Mesenchymal stem cell (in vitro differentiated cells and primary cell): ENCODE results near the gene CARD10.

Experiments used
- DNase-seq: peaks from one replicate; pipeline ENCODE4 v3.0.0-alpha.2; 2013
- H2AFZ ChIP-seq: one replicate; pipeline ENCODE4 v1.6.1; 2013; ENCODE audit warnings: low read depth, mild to moderate bottlenecking, control low read depth, inconsistent platforms, low read length, moderate library complexity
- H2AK5ac ChIP-seq: 2 replicates; pipeline ENCODE4 v1.6.1; 2013; ENCODE audit warnings: low read length, moderate library complexity, mild to moderate bottlenecking, inconsistent platforms; ENCODE audit not compliant: severe bottlenecking
- H2BK120ac ChIP-seq: one replicate; pipeline ENCODE4 v1.6.1; 2013; ENCODE audit warnings: low read depth, mild to moderate bottlenecking, inconsistent platforms, low read length, moderate library complexity
- H2BK12ac ChIP-seq, 2 experiments: one replicate each; pipeline ENCODE4 v1.6.1; 2013; ENCODE audit warnings: inconsistent platforms in 2 of 2, low read length in 2 of 2, mild to moderate bottlenecking in 2 of 2, moderate library complexity in 2 of 2, control low read depth in 1 of 2
- H2BK15ac ChIP-seq: one replicate; pipeline ENCODE4 v1.6.1; 2013; ENCODE audit warnings: mild to moderate bottlenecking, low read depth, inconsistent platforms; ENCODE audit not compliant: poor library complexity, severe bottlenecking
- H2BK5ac ChIP-seq: 2 replicates; pipeline ENCODE4 v1.6.1; 2013; ENCODE audit warnings: low read depth, mild to moderate bottlenecking, low read length, control low read depth, inconsistent platforms; ENCODE audit not compliant: poor library complexity, severe bottlenecking
- H3K14ac ChIP-seq, 2 experiments: one replicate each; pipeline ENCODE4 v1.6.1; 2013; ENCODE audit warnings: inconsistent platforms in 2 of 2, low read length in 2 of 2, control low read depth in 1 of 2, mild to moderate bottlenecking in 1 of 2, moderate library complexity in 1 of 2
- H3K18ac ChIP-seq, 2 experiments: one replicate each; pipeline ENCODE4 v1.6.1; 2013; ENCODE audit warnings: inconsistent platforms in 2 of 2, low read length in 2 of 2, control low read depth in 1 of 2, low read depth in 1 of 2, mild to moderate bottlenecking in 1 of 2
- H3K23ac ChIP-seq, 2 experiments: one replicate each; pipeline ENCODE4 v1.6.1; 2013; ENCODE audit warnings: inconsistent platforms in 2 of 2, low read length in 2 of 2, mild to moderate bottlenecking in 2 of 2, moderate library complexity in 2 of 2, control low read depth in 1 of 2
- H3K27ac ChIP-seq: 2 replicates; pipeline ENCODE4 v1.5.1; 2013; ENCODE audit warnings: mild to moderate bottlenecking, moderate library complexity, low read length, control low read depth, inconsistent platforms; ENCODE audit not compliant: poor library complexity, severe bottlenecking
- H3K27me3 ChIP-seq, 2 experiments: 2 replicates each; pipeline versions ENCODE4 v1.6.1 to v1.7.0; 2013; ENCODE audit warnings: low read length in 2 of 2, mild to moderate bottlenecking in 2 of 2, moderate library complexity in 2 of 2, control low read depth in 1 of 2, inconsistent platforms in 1 of 2; ENCODE audit not compliant: control insufficient read depth in 1 of 2, insufficient read depth in 1 of 2
- H3K36me3 ChIP-seq, 2 experiments: 2 replicates each; pipeline versions ENCODE4 v1.6.1 to v1.7.0; 2013; ENCODE audit warnings: low read length in 2 of 2, control low read depth in 1 of 2, inconsistent platforms in 1 of 2, low read depth in 1 of 2, mild to moderate bottlenecking in 1 of 2; ENCODE audit not compliant: insufficient read depth in 2 of 2, control insufficient read depth in 1 of 2
- H3K4ac ChIP-seq, 2 experiments: one replicate each; pipeline ENCODE4 v1.6.1; 2013; ENCODE audit warnings: inconsistent platforms in 2 of 2, low read length in 2 of 2, mild to moderate bottlenecking in 2 of 2, moderate library complexity in 2 of 2, control low read depth in 1 of 2, low read depth in 1 of 2
- H3K4me1 ChIP-seq: 2 replicates; pipeline ENCODE4 v1.6.1; 2013; ENCODE audit warnings: low read depth, low read length, control low read depth; ENCODE audit not compliant: control insufficient read depth, insufficient read depth
- H3K4me2 ChIP-seq: 2 replicates; pipeline ENCODE4 v1.6.1; 2013; ENCODE audit warnings: low read length, mild to moderate bottlenecking, inconsistent platforms; ENCODE audit not compliant: poor library complexity, severe bottlenecking
- H3K4me3 ChIP-seq, 2 experiments: 2 replicates each; pipeline versions ENCODE4 v1.5.1 to v1.7.0; 2013; ENCODE audit warnings: low read length in 2 of 2, mild to moderate bottlenecking in 2 of 2, control low read depth in 1 of 2, low read depth in 1 of 2; ENCODE audit not compliant: insufficient read depth in 1 of 2
- H3K79me1 ChIP-seq: replicated peaks from 2 replicates; pipeline ENCODE4 v1.6.1; 2013; ENCODE audit warnings: mild to moderate bottlenecking, control low read depth, low read length, inconsistent platforms; ENCODE audit not compliant: poor library complexity, severe bottlenecking
- H3K9ac ChIP-seq: 2 replicates; pipeline ENCODE4 v1.7.0; 2013; ENCODE audit warnings: mild to moderate bottlenecking, low read length, moderate library complexity
- H3K9me3 ChIP-seq: 2 replicates; pipeline ENCODE4 v1.7.0; 2013; ENCODE audit warnings: mild to moderate bottlenecking, low read length; ENCODE audit not compliant: control insufficient read depth
- H4K8ac ChIP-seq: one replicate; pipeline ENCODE4 v1.6.1; 2013; ENCODE audit warnings: inconsistent platforms, mild to moderate bottlenecking, low read length, moderate library complexity
- H4K91ac ChIP-seq: one replicate; pipeline ENCODE4 v1.6.1; 2013; ENCODE audit warnings: mild to moderate bottlenecking, low read length, inconsistent platforms
- WGBS: methylation state at CpG from one replicate; pipeline ENCODE4 v1.1.7; 2013; ENCODE audit warnings: mixed read lengths; 5-methylcytosine and 5-hydroxymethylcytosine counted together

Gene CARD10

DNA sequence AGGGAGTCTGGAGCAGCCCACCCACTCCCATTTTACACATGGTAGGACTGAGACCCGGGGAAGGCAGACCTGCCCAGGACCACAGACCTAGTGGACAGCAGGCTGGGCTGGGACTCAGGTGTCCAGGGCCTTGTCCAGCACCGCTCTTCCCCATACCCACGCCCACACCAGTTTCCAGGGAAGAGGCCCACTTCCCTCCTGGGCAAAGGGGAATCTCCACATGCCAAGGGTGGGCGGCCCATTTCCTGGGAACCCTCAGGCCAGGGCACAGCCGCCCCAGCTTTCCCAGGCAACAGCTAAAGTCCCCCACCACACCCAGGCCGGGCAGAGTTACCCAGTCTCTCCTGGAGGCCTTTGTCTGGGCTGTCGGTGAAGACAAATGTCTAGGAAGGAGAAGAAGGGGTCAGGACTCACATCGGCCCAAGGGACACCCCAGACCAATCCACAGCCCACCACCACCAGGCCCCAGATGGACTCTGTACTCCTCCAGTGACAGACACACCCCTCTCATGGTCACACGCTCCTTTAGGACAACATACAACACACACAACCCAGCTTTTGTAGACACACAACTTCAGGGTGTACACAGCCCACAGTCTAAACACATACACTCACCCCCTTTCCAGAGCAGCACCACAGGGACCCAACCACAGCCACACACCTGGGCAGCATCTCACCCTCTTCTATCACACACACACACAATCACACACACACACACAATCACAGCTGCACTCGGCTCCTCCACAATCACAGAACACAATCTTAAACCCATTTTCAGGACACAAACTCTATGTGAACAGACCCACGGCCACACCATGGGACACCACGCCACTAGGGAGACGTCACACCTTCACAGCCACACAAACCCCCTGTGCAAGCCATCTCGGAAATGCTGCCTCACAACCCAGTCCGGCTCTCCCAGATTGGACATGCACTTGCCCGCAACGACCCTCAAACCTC lies 38.5 kb downstream of the CARD10 start:
- H2BK12ac ChIP-seq: no peak overlapping the region
- no peak overlapping the region for H3K23ac ChIP-seq
- no peak overlapping the region for H3K27ac ChIP-seq
- H3K9ac ChIP-seq: no peak overlapping the region
- no peak overlapping the region for H2BK5ac ChIP-seq
- H3K4me3 ChIP-seq: no peak overlapping the region
- no peak overlapping the region for H3K4me2 ChIP-seq
- H4K91ac ChIP-seq: no peak overlapping the region
- DNase-seq: no peak
- H3K4me1 ChIP-seq: peaks cover 12% of the 10 kb centered on the region
- H3K14ac ChIP-seq: no peak overlapping the region
- H2BK15ac ChIP-seq: no peak overlapping the region
- no peak overlapping the region for H4K8ac ChIP-seq
- H3K9me3 ChIP-seq: no peaks in the 10 kb centered on the region
- H3K27me3 ChIP-seq: peaks cover 0 to 58% of the 10 kb centered on the region in 2 experiments
- no peak overlapping the region for H2AFZ ChIP-seq
- peaks cover 0 to 13% of the 10 kb centered on the region in 2 experiments for H3K36me3 ChIP-seq
- no peak overlapping the region for H2AK5ac ChIP-seq
- 86% methylated on average over 15 of the region's 17 CpGs for WGBS
- no peak overlapping the region for H3K18ac ChIP-seq
- no peak overlapping the region for H3K4ac ChIP-seq
- H2BK120ac ChIP-seq: no peak overlapping the region
- H3K79me1 ChIP-seq: no peaks in the 10 kb centered on the region

DNA sequence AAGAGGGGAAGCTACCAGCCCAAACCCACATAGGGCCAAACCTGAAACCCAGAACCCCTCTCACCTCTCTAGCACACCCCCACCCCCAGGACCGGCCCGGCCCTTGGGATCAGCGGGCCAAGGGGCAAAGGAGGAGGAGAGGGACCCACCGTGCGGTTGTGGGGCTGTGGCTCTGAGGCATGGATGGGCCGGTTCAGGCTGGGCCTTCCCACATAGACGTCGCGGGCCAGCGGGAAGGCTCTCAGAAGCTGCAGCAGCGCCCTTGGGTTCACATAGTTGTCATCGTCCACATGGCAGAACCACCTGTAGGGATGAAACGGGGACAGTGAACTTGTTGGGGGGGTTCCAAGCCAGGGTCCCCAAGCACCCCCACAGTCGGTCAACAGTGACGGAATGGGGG lies 40.0 kb downstream of the CARD10 start:
- Histone ChIP-seq H3K36me3 (peaks cover 0 to 20% of the 10 kb centered on the region in 2 experiments), H3K4me1 (peaks cover 18% of the 10 kb centered on the region), H3K23ac (no peak overlapping the region), H2AK5ac (no peak overlapping the region), H3K4ac (no peak overlapping the region), H3K18ac (no peak overlapping the region), H4K91ac (no peak overlapping the region), H2BK15ac (no peak overlapping the region), H4K8ac (no peak overlapping the region), H3K27ac (no peak overlapping the region), H2BK120ac (no peak overlapping the region), H2BK12ac (no peak overlapping the region), H3K9me3 (no peaks in the 10 kb centered on the region), H2BK5ac (no peak overlapping the region), H3K4me3 (no peak overlapping the region), H2AFZ (no peak overlapping the region), H3K27me3 (peaks cover 0 to 61% of the 10 kb centered on the region in 2 experiments), H3K9ac (no peak overlapping the region), H3K79me1 (no peaks in the 10 kb centered on the region), H3K14ac (no peak overlapping the region), H3K4me2 (no peak overlapping the region)
- 93% methylated on average over 15 of the region's 15 CpGs for WGBS
- DNase-seq: no peak

GRCh38 chr22:37476389-37477329 lies 42.6 kb downstream of the CARD10 start:
- Histone ChIP-seq H2BK12ac (no peak overlapping the region), H2BK120ac (no peak overlapping the region), H3K27ac (no peak overlapping the region), H3K9me3 (no peaks in the 10 kb centered on the region), H3K4me2 (no peak overlapping the region), H3K79me1 (no peaks in the 10 kb centered on the region), H2BK15ac (no peak overlapping the region), H3K27me3 (peaks cover 0 to 67% of the 10 kb centered on the region in 2 experiments), H4K8ac (no peak overlapping the region), H3K4me3 (no peak overlapping the region), H3K14ac (no peak overlapping the region), H3K23ac (no peak overlapping the region), H2AFZ (no peak overlapping the region), H3K36me3 (peaks cover 0 to 23% of the 10 kb centered on the region in 2 experiments), H2BK5ac (no peak overlapping the region), H4K91ac (no peak overlapping the region), H3K4ac (no peak overlapping the region), H3K9ac (no peak overlapping the region), H2AK5ac (no peak overlapping the region), H3K18ac (no peak overlapping the region), H3K4me1 (peaks cover 16% of the 10 kb centered on the region)
- WGBS: 67% methylated on average over 13 of the region's 14 CpGs
- no peak for DNase-seq
